Fibroblast of skin of abdomen (primary cell): ENCODE data around the gene ENTPD8.
A peak's percentile ranks its signal among the peaks of the same experiment; 100 is the strongest.

ENCODE experiments used
- DNase-seq: peaks from one replicate; pipeline ENCODE4 v3.0.0-alpha.2; 2013

The ENTPD8 gene

GRCh38 chr9:137447722-137448601 is 6.8 kb upstream of the ENTPD8 start:
- no peak for DNase-seq

DNA sequence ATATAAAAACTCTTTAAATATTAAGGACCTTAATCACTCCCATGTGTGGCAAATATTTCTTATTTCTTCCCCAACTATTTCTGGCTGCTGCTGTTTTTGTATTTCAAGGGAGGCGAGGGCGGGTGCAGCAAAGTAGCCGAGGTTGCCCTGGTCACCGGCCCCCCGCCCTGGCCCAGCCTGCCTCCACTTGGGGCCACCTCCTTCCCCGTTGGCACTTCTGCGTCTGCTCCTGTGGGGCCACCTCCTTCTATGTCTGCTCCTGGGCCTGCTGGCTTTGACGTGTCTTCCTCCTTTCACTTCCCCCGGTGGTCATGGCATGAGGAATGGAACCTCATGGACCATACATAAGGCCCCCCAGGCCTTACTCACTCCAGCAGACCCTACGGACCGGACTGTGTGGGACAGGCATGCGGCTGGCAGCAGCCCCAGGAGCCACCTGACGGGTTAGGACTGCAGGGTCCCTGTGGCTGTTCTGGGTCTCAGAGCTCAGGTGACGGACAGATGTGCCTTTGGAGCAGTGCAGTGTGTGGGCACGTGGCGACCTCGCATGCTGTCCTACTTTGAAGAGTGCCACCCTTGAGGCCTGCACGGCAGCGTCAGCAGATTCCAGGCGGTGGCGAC is 5.8 kb upstream of the ENTPD8 start:
- peak; percentile 31 for DNase-seq

DNA sequence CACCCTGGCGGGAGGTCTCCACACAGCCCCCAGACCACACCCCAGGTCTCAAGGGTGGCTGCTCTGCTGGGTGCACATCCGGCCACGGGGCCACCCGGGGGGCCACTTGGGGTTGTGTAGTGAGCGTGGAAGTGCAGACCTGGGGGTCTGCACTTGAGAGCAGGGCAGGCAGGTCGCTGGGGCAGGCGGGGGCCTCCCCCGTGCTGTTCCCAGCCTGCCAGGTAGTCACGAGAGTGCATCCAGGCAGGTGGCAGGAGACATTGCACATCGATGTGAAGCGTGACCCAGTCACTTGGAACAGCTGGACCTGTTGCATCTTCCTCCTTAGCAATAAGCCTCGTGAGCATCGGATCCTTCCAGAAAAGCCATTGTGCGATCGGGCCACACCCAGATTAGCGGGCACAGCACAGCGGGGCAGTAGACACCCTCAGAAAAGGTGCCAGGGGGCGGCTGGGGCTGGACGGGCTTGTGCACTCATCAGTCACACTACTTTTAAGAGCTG is 4.8 kb upstream of the ENTPD8 start:
- no peak for DNase-seq

DNA sequence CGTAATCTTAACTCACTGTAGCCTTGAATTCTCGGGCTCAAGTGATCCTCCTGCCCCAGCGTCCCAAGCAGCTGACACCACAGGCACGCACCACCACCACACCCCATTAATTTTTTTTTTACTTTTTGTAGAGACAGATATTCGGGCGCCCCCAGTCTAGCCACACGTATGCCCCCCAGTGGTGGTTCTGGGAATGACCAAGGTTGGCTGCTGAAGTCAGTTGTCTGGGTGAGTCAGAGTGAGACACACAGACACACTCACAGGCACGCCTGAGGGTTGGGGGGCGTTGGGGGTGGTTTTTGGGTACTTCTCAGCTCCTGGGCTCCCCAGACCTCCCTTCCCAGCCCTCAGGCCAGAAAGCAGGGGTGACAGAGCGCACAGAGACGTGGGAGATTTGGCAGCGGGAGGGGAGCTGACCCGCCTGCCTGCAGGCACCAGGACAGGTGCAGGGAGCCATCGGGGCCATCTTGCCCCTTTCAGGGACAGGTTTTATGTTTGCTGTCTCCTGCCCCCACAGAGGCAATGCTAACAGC is 4.2 kb upstream of the ENTPD8 start:
- DNase-seq = peak; percentile 77

GRCh38 chr9:137444106-137444790 is 3.1 kb upstream of the ENTPD8 start:
- no peak for DNase-seq

DNA sequence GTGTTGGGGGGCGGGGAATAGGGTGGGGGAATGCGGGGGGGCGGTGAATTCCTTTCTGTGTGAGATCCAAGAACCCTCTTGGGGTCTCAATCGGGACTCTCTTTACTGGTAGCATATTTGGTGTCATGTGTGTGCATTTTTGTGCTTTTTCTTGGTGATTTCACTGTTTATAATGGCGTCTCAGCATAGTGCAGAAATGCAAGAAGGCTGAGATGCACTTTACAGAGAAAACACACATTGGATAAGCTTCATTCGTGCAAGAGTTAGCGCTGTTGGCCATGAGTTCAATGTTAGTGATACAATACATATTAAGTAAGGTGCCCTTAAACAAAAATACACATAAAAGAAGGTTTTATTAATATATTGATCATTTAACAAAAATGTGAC is 771 bp upstream of the ENTPD8 start:
- no peak for DNase-seq

DNA sequence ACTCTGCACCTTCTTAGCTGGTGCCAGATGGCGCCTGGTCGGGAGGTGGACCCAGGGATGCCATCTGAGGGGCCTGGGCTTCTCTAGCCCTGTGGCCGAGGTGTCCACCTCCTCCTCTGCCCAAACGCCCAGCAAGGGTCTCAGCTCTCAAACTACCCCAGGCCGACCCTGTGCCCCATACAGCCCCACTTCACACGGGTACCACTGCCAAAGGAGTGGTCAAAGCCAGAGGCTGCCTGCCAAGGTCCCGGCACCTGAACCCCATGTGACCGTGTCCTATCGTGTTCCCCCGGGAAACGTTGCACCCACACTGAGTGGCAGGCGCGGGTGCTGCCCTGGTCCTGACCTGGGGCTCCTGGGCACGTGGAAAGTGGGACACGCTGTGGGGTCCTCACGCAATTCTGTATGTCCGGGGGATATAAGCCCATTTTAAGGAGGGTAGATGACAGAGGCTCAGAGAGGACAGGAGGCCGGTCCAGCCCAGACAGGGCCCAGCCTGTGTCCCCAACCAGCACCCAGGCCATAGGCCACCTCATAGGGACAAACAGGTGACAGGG is 1.9 kb downstream of the ENTPD8 start:
- DNase-seq = no peak

GRCh38 chr9:137438591-137439157 is 2.5 kb downstream of the ENTPD8 start:
- no peak for DNase-seq

DNA sequence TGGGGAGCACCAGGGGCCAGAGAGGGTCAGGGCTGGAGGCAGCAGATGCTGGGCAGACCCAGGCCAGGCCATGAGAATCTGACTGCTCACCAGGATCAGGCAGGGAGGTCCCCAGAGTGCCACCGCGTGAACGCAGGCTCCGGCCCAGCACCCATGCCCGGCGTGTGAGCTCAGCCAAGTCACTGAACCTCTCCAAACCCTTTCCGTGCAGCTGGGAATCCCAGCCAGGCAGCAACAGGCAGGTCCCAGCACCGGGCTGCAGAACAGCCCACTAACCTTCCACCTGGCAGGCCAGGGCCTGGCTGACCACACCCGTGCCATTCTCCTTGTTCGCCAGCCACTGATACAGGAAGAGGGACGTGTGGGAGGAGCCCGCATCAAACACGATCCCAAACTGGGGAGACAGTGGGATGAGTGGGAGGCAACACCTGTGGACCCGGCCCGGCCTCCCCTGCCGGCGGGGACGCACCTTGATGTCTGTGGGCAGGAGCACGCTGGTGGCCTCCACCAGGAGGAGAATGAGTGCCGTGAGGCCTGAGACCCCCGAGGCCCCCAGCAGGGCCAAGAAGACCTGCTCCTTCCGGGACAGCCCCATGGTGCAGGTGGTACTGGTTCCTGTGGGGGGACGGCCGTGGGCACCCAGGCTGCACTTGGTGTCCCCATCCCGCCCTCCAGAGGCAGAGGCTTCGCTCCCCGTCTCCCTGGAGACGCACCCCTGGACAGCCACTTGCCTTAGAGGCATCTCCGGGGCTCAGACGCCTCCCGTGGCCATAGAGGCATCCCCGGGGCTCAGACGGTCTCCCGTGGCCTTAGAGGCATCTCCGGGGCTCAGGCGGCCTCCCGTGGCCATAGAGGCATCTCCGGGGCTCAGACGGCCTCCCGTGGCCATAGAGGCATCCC is 3.2 kb downstream of the ENTPD8 start:
- no peak for DNase-seq

- DNase-seq = no peak
Observed at GRCh38 chr9:137436761-137437600, 4.2 kb downstream of the ENTPD8 start.

DNA sequence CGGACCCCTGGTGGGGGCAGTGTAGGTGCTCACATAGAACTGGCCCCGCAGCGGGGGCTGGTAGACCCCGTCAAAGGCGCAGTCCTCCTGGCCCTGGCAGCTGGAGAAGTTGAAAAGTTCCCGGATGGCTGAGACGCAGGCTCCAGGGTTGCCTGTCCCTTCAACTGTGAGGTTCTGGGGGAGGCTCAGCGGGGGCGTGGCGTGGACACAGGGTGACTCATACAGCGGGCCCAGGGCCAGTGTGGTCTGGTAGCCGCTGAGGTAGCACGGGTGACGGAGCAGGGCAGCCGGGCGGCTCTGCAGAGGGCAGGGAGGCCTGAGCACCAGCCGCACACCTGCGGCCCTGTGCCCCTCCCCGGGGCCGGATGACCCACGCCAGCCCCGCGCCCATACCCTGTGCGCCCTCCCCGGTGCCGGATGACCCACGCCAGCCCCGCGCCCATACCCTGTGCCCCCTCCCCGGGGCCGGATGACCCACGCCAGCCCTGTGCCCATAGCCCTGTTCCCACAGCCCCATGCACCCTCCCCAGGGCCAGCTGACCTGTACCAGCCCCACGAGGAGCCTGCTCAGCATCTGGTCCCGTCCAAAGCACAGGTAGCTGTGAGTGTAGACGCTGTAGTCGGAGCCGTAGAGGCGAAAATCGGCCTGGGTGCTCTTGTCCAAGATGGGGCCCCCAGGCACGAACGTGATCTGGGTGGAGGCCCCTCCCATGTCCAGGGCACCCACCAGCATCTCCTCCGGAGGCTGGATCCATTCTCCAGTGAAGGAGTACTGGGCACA is 5.0 kb downstream of the ENTPD8 start:
- DNase-seq = no peak

DNA sequence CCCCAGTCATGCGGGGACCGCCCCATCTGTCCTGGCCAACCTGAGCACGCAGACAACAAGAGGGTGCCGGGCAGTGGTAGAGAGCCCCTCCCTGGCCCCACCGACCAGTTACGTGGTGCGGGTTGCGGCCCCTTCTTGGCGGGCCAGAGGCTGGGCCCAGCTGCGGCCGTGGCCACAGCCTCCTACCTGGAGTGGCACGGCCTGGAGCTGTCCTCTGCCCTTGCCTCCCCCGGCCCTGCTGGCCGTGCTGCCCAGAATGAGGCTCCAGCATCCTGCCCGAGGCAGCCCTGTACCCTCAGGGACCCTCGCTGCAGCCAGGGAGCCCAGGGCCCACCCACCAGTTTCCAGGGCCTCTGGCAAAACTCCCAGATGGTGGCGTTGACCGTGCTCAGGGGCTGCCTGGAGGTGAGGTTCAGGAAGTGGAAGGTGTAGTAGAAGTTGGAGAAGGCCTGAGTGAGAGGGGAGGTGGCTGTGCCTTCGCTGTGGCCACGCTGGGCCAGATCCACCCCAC is 5.7 kb downstream of the ENTPD8 start:
- DNase-seq = no peak

DNA sequence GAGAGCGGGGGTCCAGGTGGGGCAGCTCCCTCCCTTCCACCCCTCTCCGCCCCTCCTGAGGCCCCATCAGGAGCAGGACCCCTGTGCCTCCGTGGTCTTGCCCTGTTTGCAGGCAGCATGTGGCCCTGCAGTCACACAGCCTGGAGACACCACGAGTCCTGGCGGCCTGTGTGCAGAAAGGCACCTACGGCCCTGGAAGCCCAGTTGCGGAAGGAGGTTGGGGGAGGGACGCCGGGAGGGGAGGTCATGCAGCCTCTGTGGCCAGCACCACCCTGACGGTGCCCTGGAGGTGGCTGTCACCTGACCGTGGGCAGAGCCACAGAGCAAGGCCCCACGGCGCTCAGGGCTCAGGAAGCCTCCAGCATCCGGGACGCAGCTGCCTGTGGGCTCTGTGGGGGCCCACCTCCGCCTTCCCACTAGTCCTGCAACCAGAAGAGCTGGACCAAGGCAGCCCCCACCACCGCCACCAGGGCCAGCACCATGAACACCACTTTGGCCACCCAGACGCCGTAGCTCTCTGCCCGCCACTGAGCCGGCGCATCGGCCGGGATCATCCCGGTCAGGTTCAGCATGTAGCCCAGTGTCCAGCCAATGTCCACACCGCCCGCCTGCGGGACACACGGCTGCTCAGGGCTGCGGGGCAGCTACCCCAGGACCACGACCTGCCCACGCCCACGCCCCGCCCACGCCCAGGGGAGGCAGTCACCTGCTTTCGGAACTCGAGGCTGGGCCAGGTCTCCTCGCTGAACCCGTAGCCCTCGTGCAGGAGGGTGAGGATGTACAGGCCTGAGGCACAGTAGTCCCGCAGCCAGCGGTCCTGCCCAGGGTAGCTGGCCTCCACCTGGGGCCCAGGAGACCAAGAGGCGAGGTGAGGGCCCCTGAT is 6.4 kb downstream of the ENTPD8 start:
- no peak for DNase-seq

GRCh38 chr9:137433916-137434431 is 7.2 kb downstream of the ENTPD8 start:
- no peak for DNase-seq

GRCh38 chr9:137433349-137433915 is 7.7 kb downstream of the ENTPD8 start:
- no peak for DNase-seq

DNA sequence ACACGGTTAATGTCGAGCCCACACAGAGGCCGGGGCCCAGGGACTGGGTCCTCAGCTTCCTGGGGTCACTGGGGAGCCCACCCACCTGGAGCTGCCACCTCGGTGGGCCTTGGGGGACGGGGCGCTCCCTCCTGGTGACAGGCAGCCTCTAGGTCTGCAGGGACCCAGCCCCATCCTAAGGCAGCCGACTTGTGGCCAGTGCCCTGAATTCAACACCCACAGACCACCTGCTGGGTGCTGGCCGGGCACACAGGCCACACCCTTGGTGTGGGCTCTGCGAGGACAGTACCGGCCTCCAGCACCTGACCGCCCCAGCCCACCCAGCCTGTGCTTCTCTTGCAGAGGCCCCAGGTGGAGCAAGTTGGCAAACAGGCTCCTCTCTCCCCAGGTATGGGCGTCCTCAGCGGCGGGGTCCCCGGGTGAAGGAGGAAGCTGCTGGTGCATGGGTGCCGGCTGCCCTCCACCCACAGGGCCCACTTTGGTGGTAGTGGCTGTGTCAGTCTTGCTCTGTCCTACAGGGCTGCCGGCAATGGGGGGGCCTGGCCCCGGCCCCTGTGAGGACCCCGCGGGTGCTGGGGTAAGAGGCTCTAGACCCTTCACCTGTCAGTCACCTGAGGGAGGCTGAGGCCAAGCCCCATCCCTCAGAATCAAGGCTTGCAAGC is 8.3 kb downstream of the ENTPD8 start:
- DNase-seq = no peak

GRCh38 chr9:137431416-137431931 is 9.7 kb downstream of the ENTPD8 start:
- no peak for DNase-seq
